ENCODE measurements around the gene OGT.
"Not testable (repeated sequence)": the region's sequence is repeated elsewhere in the genome, so short reads cannot be mapped to it uniquely, and the experiment has no call there.

OGT gene

DNA sequence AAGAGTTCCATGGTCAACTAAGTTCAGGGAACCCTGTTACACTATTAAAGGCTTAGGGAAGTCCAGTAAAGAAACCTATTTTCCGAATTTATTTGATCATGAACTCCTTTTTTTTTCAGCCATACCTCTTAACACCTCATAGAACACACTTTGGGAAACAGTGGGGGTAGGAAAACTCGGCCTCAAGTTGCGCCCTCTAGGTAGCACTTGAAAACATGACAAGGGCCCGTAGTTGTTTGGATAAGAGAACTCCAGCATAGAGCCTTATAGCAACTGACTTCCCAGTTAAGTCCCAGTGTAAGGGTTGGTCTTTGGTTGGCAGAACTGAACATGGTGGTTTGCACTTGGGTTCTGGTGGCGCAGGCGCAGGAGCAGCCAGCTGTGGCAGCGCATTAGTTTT is 14.4 kb downstream of the OGT start:
- TF ChIP-seq, protein P1, sequence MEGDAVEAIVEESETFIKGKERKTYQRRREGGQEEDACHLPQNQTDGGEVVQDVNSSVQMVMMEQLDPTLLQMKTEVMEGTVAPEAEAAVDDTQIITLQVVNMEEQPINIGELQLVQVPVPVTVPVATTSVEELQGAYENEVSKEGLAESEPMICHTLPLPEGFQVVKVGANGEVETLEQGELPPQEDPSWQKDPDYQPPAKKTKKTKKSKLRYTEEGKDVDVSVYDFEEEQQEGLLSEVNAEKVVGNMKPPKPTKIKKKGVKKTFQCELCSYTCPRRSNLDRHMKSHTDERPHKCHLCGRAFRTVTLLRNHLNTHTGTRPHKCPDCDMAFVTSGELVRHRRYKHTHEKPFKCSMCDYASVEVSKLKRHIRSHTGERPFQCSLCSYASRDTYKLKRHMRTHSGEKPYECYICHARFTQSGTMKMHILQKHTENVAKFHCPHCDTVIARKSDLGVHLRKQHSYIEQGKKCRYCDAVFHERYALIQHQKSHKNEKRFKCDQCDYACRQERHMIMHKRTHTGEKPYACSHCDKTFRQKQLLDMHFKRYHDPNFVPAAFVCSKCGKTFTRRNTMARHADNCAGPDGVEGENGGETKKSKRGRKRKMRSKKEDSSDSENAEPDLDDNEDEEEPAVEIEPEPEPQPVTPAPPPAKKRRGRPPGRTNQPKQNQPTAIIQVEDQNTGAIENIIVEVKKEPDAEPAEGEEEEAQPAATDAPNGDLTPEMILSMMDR (IDR thresholded peaks at IDR 0.05), result no peak
- Histone ChIP-seq H3K27ac (no peak overlapping the region), H3K4me3 (no peak overlapping the region)
- no peak for DNase-seq (ENCODE audit: low spot score)

DNA sequence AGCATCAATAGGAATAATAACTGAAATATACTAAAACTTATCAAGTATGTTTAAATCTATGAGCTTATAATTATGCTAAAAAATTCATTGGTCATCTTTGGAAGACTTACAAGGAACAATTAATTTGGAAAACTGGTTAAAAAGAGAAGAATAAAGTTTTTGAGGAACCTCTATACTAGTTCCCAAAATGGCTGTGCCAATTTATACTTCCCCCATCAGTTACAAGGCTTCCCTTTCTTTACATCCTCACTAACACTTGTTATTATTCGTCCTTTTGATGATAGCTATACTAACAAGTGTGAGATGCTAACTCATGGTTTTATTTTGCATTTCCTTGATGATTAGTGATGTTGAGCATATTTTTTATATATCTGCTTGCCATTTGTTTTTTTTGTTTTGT is 17.1 kb downstream of the OGT start:
- H3K4me3 ChIP-seq, result no peak overlapping the region
- TF ChIP-seq, protein P1 (IDR thresholded peaks at IDR 0.05), result no peak

DNA sequence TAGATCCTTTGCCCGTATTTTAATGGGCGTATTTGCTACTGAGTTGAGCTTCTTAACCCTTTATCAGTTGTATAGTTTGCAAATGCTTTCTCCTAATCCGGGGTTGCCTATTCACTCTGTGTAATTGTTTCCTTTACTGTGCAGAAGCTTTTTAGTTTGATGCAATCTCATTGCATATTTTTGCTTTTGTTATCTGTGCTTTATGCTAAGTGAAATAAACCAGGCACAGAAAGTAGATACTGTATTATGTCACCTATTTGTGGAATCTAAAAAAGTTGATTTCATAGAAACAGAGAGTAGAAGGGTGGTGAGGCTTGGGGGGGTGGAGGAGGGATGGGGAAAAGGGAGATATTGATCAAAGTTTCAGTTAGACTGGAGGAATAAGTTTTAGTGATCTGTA is 17.7 kb downstream of the OGT start:
- H3K4me3 ChIP-seq, result no peak overlapping the region
- TF ChIP-seq, protein P1 (IDR thresholded peaks at IDR 0.05), result no peak
- DNase-seq (ENCODE audit: low spot score), result no peak
- no peak overlapping the region for H3K27ac ChIP-seq

More for the DNA sequence above, 17.1 kb downstream of the OGT start:
- no peak for DNase-seq (ENCODE audit: low spot score)
- no peak overlapping the region for H3K27ac ChIP-seq

DNA sequence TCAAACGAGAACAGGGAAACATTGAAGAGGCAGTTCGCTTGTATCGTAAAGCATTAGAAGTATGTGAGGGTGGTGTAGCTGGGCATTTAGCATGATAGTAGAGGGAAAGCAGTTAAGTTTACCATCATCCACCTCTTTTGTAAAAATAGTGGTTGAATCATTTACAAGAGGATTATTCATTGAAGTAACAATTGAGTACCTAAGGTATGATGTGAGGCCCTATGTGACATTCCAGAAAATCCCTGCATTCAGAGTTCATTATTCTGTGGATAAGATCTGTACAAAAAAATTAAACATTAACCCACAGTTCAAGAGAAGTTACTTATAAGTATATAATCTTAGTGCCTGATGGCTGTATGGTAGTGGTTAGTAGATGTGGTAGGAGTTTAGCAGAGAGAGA is 23.1 kb downstream of the OGT start:
- no peak for DNase-seq (ENCODE audit: low spot score)
- TF ChIP-seq, protein P1 (IDR thresholded peaks at IDR 0.05), result no peak

DNA sequence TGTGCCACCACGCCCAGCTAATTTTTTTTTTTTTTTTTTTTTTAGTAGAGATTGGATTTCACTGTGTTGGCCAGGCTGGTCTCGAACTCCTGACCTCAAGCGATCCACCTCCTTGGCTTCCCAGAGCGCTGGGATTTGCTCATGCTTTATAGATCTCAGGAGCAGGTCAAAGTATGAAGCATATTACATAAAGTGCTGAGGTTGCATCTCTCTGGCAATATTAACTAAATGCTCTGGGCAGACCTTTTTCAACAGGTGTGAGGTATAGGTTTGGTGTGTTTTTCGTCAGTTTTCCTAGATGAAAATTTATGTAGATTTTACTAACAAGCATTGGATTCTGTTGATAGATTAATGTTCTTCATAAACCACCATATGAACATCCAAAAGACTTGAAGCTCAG is 26.0 kb downstream of the OGT start:
- DNase-seq (ENCODE audit: low spot score), result no peak
- TF ChIP-seq, protein P1 (IDR thresholded peaks at IDR 0.05), result no peak
- Histone ChIP-seq H3K27ac (no peak overlapping the region), H3K4me3 (no peak overlapping the region)

More for the DNA sequence above, 23.1 kb downstream of the OGT start:
- Histone ChIP-seq H3K27ac (no peak overlapping the region), H3K4me3 (no peak overlapping the region)

DNA sequence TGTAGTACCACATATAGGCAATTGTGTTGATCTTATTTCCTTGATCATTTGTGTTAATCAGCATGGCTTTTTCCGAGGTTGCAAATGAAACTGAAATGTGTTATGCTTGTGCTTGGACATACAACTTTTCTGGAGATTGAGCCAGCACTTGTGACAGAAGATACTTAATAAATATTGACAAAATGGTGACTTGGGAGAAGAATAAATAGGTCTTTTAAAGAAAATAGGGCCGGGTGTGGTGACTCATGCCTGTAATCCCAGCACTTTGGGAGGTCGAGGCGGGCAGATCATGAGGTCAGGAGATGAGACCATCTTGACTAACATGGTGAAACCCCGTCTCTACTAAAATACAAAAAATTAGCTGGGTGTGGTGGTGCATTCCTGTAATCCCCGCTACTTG is 26.9 kb downstream of the OGT start:
- H3K4me3 ChIP-seq; DNase-seq (ENCODE audit: low spot score); H3K27ac ChIP-seq: not testable (repeated sequence)

DNA sequence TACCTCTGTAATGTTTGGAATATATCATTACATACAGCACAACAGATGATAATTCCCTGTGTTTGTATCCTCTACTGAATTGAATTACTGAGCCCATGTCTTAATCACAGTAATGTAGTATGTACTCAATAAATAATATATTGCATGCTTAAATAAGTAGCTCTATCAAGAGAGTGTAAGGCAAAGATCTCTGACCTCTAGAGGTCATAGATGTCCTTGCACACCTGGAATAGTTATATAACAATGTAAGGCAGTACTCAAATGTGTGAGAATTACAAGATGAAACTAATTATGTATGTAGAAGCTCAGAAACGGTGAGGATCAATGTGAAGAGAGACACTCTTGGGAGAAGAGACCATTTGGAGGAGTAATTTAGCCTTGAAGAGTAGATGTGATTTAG is 31.0 kb downstream of the OGT start:
- no peak for DNase-seq (ENCODE audit: low spot score)
- no peak overlapping the region for H3K27ac ChIP-seq
- no peak overlapping the region for H3K4me3 ChIP-seq
- TF ChIP-seq, protein P1 (IDR thresholded peaks at IDR 0.05), result no peak

GRCh38 chrX:71565474-71566041 is 32.7 kb downstream of the OGT start:
- TF ChIP-seq, protein P1 (IDR thresholded peaks at IDR 0.05), result no peak
- no peak overlapping the region for H3K27ac ChIP-seq
- H3K4me3 ChIP-seq, result no peak overlapping the region

DNA sequence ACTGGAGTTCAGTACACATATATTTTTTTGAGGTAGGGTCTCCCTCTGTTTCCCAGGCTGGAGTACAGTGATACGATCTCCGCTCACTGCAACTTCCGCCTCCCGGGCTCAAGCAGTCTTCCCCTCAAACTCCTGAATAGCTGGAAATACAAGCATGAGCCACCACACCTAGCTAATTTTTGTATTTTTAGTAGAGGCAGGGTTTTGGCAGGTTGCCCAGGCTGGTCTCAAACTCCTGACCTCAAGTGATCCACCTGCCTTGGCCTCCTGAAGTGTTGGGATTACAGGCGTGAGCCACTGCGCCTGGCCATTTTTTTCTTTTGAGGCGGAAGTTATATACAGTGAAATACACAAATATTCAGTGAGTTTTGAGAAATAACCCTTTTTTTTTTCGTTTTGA is 38.5 kb downstream of the OGT start:
- not testable (repeated sequence) for DNase-seq (ENCODE audit: low spot score); H3K27ac ChIP-seq; H3K4me3 ChIP-seq

More at GRCh38 chrX:71565474-71566041, 32.7 kb downstream of the OGT start:
- no peak for DNase-seq (ENCODE audit: low spot score)
